HG02870 (cell line): ENCODE results near the gene STARD3.

Experiments
- ATAC-seq: cut with Tn5 transposase; IDR thresholded peaks from one replicate; pipeline ENCODE4 v1.9.1; 2021; ENCODE audit warnings: mild to moderate bottlenecking, moderate library complexity; ENCODE audit not compliant: unreplicated experiment

Gene STARD3

GRCh38 chr17:39658346-39658745 is 21.4 kb downstream of the STARD3 start:
- no peak for ATAC-seq

- no peak for ATAC-seq
These were observed 21.8 kb downstream of the STARD3 start for GRCh38 chr17:39658760-39659159.

DNA sequence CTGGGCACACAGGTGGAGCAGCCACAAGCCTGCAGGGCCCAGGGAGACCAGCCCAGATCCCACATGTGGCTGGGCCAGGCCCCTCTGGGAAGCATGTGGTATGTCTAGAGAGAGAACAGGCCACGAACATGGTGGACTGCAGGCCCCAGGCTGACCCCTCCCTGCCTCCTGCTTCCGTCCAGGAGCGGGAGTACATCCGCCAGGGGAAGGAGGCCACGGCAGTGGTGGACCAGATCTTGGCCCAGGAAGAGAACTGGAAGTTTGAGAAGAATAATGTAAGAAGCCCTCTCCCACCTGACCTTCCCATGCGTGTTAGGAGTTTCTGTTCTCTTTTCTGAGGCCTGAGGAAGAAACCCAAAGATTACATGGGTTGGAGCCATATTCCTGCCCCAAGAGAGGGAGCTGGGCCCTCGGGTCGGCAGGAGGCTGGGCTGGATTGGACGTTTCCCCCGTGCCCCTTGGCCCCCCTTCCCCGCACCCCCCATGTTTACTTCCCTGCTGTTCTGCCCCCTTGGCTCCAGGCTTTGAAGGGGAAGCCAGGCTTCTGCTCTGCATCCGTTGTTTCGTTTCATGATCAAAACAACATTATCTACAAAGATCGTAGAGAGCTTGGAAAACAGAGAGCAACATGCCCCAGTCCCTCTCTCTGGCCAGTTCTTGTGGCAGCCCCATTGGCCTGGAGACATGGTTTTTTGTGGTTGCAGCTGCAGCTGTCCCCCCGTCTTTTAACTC is 22.5 kb downstream of the STARD3 start:
- no peak for ATAC-seq

GRCh38 chr17:39660011-39660360 is 23.0 kb downstream of the STARD3 start:
- ATAC-seq = no peak

DNA sequence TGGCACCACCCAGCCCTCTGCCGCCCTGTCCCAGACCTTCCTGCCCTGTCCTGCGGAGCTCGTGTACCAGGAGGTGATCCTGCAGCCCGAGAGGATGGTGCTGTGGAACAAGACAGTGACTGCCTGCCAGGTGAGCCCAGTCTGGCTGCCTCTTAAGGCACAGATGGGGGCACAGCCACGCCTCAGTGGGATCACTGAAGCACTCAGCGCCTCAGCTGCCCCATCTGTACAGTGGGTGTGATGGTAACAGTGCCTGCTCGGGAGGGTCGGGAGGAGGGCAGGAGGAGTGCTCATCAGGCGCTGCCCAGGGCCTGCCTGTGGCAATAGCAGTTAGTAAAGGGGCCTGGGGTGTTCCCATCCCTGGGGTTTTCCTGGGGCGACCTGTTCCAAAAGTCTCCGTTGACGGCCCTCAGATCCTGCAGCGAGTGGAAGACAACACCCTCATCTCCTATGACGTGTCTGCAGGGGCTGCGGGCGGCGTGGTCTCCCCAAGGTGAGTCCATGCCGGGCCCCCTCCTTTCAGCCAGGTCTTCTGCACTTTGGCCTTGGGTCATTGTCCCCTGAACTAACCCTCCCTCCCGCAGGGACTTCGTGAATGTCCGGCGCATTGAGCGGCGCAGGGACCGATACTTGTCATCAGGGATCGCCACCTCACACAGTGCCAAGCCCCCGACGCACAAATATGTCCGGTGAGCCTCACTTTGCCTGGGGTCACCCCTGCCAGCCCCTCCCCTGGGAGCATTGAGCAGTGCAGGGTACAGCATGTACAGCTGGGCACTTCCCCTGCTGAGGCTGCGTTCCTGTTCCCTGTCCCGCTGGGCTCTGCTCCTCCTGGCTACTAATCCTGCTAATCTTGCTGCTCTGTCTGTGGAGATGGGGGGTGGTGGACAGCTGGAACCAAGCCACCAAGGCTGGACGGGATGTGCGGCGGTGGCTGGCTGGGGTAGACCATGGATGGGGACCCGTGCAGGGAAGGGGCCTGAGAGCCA is 23.7 kb downstream of the STARD3 start:
- no peak for ATAC-seq

DNA sequence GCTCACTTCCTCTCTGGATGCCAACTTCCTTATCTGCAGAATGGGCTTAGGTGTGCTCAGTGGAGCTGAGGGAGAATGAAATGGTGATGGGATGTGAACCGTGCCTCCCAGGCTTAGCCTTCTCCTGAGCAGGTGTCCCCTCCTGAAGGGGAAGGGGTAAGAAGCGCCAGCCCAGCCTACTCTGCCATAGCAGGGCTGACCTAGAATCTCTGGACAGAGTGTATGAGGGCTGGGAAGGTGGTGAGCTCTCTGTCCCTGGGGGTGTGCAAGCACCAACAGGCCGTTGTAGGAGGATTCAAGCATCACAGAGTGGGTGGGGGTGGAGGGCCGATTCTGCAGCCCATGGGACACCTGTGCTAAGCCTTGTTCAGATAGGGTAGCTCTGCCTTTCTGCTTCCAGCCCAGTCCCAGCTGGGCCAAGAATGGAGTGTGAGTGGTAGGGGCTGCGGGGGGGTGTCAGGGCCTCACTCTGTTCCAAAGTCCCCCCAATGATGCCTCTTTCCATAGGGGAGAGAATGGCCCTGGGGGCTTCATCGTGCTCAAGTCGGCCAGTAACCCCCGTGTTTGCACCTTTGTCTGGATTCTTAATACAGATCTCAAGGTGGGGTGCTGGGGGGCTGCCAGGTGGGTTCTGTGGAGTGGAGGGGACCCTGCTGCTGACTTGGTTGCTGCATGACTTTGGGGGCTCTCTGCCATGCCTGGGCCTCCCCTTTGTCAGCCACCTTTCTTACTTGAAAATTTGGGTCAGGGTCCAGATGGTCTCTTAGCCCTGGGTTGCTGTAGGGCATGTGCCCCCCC is 25.0 kb downstream of the STARD3 start:
- no peak for ATAC-seq

DNA sequence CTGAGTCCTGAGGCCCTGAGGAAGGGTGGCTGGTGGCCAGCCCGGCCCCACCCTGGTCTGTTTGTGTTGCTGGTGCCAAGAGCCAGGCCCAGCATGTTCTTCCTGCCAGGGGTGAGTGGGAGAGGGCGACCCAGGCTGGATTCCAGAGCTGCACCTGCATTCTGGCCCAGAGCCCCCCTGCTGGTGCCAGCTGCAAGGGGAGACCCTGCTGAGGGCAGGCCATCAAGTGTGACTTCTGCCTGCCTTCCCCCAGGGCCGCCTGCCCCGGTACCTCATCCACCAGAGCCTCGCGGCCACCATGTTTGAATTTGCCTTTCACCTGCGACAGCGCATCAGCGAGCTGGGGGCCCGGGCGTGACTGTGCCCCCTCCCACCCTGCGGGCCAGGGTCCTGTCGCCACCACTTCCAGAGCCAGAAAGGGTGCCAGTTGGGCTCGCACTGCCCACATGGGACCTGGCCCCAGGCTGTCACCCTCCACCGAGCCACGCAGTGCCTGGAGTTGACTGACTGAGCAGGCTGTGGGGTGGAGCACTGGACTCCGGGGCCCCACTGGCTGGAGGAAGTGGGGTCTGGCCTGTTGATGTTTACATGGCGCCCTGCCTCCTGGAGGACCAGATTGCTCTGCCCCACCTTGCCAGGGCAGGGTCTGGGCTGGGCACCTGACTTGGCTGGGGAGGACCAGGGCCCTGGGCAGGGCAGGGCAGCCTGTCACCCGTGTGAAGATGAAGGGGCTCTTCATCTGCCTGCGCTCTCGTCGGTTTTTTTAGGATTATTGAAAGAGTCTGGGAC is 25.8 kb downstream of the STARD3 start:
- no peak for ATAC-seq

DNA sequence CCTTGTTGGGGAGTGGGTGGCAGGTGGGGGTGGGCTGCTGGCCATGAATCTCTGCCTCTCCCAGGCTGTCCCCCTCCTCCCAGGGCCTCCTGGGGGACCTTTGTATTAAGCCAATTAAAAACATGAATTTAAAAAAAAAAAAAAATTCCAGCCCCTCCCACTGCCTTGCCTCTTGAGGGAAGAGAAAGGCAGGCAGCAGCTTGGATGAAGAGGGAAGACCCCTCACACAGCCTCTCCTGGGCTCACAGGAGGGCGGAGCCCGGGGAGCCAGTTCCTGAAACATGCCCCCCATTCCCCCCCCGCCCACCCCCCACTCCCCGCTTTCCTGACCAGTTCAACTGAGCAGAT is 26.4 kb downstream of the STARD3 start:
- no peak for ATAC-seq

- no peak for ATAC-seq
These were observed 27.0 kb downstream of the STARD3 start for GRCh38 chr17:39663688-39664580.

GRCh38 chr17:39664581-39665561 is 27.9 kb downstream of the STARD3 start, which contains the start of gene TCAP:
TCAP (plus strand) TSS chr17:39665349; CDS start chr17:39665360, 11 bp downstream.
- ATAC-seq = no peak

DNA sequence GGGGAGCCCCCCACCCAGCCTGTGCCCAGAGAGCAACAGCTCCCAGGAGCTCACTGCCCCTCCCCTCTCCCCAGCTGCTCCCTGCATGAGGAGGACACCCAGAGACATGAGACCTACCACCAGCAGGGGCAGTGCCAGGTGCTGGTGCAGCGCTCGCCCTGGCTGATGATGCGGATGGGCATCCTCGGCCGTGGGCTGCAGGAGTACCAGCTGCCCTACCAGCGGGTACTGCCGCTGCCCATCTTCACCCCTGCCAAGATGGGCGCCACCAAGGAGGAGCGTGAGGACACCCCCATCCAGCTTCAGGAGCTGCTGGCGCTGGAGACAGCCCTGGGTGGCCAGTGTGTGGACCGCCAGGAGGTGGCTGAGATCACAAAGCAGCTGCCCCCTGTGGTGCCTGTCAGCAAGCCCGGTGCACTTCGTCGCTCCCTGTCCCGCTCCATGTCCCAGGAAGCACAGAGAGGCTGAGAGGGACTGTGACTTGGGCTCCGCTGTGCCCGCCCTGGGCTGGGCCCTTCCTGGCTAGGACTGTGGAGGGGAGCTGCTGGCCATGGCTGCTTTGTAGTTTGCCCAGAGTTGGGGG is 28.8 kb downstream of the STARD3 start:
- no peak for ATAC-seq

DNA sequence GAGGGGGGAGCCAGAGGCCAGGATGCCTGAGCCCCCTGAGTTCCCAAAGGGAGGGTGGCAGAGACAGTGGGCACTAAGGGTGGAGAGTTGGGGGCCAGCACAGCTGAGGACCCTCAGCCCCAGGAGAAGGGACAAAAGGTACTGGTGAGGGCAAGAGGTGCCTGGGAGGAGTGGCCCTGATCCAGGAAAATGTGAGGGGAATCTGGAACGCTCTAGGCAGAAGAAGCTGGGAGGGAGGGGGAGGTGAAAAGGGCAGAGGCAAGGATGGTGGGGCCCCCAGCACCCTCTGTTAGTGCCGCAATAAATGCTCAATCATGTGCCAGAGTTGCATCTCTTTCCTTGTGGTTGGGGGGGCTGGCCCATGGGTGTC is 29.3 kb downstream of the STARD3 start:
- ATAC-seq = no peak

DNA sequence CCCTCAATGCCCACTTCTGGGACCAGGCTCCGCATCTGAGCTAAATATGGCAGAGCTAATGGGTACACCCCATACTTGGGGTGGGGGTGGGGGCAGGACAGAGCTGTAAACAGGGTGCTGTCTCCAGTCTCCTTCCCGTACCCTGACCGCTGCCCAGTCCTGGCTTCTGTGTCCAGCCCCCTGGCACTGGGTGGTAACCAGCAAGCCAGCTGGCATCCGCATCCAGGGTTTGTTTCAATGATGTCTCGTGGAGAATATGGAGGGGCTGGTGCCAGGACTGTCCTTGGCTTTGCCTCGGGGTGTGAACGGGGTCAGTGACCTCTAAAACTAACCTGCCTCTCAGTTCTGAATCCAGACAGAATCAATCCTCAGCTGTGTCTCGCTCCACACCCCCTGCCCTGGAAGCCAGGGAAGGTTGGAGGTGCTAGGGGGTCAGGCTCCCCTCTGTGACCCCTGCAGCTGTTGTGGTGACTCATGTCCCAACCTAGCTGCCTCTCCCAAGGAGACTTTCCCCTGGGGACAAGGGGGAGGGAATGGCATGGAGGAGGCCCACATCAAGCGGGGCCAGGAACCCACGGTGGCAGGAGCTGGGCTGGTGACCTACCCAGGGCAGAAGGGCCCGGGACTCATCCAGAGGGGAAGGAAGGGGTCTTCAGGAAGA is 29.8 kb downstream of the STARD3 start:
- no peak for ATAC-seq

- no peak for ATAC-seq
These were observed 30.5 kb downstream of the STARD3 start for GRCh38 chr17:39667262-39667944.

DNA sequence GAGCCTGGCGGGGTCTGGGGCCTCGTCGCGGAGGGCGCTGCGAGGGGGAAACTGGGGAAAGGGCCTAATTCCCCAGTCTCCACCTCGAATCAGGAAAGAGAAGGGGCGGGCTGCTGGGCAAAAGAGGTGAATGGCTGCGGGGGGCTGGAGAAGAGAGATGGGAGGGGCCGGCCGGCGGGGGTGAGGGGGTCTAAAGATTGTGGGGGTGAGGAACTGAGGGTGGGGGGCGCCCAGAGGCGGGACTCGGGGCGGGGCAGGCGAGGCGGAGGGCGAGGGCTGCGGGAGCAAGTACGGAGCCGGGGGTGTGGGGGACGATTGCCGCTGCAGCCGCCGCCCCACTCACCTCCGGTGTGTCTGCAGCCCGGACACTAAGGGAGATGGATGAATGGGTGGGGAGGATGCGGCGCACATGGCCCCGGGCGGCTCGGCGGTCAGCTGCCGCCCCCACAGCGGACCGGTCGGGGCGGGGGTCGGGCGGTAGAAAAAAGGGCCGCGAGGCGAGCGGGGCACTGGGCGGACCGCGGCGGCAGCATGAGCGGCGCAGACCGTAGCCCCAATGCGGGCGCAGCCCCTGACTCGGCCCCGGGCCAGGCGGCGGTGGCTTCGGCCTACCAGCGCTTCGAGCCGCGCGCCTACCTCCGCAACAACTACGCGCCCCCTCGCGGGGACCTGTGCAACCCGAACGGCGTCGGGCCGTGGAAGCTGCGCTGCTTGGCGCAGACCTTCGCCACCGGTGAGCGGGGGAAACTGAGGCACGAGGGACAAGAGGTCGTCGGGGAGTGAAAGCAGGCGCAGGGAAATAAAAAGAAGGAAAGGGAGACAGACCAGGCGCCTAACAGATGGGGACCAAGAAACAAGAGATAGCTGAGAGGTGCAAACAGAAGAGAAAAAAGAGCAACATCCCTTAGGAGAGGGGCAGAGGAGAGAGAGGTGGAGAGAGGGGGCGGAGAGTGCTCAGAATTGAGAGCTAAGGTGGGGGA is 31.3 kb downstream of the STARD3 start, which contains the start of gene PNMT:
Gene PNMT (plus strand): TSS at position 509 of the 980 bp plus-strand sequence. CDS start 23 bp downstream, at position 532.
- peak; percentile 47 for ATAC-seq
